22Rv1 (cell line): ENCODE data around the gene WNT4.

ENCODE experiments used
- H3K27ac ChIP-seq: fragments of 450-650 bp; 2 replicates; pipeline ENCODE4 v1.5.1; 2017
- ZFX ChIP-seq: fragments of 450-650 bp; IDR thresholded peaks from 2 replicates; pipeline ENCODE4 v1.6.1; 2017; ENCODE audit warnings: antibody characterized with exemption, borderline replicate concordance
- TF ChIP-seq, protein P1 (sequence below): fragments of 450-650 bp; IDR thresholded peaks from 2 replicates; pipeline ENCODE4 v1.5.1; 2017; ENCODE audit warnings: mild to moderate bottlenecking

The WNT4 gene

DNA sequence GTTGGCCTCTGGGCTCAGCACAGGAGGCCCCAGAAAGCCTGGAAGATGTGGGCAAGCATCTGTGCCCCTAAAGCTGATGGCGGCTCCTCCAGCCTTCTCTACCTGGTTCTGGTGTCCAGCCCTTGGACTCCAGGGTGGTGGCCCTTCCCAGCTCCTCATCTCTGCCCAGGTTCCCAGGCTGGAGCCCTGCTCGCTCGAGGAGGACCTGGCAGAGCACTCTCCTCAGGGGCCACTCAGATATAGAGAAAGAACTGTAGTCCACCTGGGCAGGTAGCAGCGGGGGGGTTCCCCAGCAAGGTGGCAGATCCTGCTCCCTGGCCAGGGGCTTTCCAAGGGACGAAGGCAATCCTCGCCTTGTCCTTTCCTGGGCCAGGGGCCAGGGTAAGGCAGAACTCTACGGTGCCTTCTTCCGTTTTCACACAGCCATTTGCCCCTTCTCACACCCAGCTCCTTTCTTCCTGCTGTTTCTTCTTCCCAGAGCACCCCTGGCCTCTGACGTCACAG, 18.9 kb downstream of the WNT4 start:
- H3K27ac ChIP-seq = no peak overlapping the region
- no peak for TF ChIP-seq ZFX
- TF ChIP-seq, protein P1, sequence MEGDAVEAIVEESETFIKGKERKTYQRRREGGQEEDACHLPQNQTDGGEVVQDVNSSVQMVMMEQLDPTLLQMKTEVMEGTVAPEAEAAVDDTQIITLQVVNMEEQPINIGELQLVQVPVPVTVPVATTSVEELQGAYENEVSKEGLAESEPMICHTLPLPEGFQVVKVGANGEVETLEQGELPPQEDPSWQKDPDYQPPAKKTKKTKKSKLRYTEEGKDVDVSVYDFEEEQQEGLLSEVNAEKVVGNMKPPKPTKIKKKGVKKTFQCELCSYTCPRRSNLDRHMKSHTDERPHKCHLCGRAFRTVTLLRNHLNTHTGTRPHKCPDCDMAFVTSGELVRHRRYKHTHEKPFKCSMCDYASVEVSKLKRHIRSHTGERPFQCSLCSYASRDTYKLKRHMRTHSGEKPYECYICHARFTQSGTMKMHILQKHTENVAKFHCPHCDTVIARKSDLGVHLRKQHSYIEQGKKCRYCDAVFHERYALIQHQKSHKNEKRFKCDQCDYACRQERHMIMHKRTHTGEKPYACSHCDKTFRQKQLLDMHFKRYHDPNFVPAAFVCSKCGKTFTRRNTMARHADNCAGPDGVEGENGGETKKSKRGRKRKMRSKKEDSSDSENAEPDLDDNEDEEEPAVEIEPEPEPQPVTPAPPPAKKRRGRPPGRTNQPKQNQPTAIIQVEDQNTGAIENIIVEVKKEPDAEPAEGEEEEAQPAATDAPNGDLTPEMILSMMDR = no peak

DNA sequence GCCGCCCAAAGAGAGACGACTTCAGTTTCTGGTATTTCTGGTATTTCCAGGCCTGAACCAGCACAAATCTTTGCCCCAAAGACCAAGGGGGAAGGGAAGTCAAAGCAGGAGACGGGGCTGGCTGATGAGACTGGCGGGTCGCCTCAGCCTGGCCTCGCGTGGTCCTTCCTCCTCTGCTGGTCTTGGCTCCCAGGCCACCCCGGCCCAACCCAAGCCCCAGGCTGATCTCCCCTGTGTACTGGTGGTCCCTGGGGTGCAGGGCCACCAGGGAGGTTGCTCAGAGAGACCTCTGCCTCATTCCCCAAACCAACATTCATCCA, 19.9 kb downstream of the WNT4 start:
- H3K27ac ChIP-seq = no peak overlapping the region
- TF ChIP-seq, protein P1 = no peak
- TF ChIP-seq ZFX = no peak

DNA sequence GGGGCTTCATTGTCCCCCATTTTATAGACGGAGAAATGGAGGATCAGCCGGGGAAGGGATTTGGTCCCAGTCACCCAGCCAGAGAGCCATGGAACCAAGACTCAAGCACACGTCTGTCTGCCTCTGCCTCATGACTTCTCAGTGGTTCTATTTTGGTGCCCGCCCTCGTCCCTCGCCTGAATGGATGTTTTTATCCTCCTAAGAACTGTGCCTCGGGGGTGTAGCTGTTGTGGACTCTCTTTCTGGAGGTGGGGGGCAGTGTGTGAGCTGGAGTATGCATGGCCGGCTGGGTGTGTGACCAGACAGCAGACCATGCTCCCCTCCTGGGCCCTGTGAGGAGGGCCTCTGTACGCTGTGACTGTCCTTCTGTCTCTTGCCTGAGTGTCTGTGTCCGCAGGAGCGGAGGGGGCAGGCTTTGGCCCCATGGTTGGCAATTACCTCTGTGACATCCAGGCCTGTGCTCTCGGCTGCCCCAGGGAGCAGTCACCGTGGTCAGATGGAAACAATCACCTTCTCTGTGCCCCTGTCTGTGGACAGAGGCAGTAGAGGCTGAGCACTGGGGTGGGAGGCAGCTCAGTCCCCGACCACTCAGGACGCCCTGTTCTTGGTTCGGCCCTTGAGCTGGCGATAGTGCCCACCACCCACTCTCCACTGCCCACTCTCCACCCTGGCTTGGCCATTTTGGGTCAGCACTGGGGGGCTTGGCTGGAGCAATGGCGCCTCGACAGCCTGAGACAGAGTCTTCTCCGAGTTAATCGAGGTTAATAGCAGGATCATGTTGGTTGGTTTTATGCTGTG, 20.4 kb downstream of the WNT4 start:
- H3K27ac ChIP-seq = no peak overlapping the region
- TF ChIP-seq, protein P1 = no peak
- TF ChIP-seq ZFX = no peak

DNA sequence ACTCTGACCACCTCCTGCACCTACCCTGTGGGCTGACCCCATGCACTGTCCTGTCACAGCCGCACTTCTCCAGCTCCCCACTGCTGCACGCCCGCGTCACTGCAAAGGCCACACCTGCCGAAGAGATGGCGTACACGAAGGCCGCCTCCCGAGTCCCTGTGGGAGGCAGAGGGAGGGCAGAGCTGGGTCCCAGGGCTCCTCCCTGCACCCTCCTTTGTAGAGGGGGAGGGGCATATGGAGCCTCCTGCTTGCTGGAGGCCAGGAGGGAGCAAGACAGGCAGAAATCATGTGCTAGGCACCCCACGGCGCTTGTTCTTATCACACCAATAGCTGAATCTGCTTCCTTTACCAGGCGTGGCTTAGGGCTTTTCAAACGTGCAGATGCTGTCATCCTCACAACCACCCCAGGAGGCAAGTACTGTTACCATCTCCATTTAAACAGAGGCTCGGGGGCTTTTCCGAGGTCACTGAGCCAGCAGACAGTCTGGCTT, 21.4 kb downstream of the WNT4 start:
- H3K27ac ChIP-seq = no peak overlapping the region
- no peak for TF ChIP-seq ZFX
- TF ChIP-seq, protein P1 = no peak

DNA sequence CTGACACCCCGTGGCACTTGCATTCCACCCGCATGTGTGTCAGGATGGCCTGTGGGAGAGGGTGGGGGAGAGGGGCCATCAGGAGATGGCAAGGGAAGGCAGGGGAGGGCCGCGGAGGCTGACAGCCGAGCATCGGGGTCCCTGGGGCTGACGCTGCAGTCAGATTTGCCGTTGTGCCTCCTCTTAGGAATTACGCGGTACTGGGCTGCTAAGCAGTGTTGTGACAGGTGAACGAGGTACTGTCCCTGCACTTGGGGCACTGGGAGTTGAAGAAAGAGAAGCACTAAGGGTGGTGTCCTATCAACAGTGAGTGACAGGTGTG, 22.5 kb downstream of the WNT4 start:
- TF ChIP-seq, protein P1 = no peak
- TF ChIP-seq ZFX = no peak

DNA sequence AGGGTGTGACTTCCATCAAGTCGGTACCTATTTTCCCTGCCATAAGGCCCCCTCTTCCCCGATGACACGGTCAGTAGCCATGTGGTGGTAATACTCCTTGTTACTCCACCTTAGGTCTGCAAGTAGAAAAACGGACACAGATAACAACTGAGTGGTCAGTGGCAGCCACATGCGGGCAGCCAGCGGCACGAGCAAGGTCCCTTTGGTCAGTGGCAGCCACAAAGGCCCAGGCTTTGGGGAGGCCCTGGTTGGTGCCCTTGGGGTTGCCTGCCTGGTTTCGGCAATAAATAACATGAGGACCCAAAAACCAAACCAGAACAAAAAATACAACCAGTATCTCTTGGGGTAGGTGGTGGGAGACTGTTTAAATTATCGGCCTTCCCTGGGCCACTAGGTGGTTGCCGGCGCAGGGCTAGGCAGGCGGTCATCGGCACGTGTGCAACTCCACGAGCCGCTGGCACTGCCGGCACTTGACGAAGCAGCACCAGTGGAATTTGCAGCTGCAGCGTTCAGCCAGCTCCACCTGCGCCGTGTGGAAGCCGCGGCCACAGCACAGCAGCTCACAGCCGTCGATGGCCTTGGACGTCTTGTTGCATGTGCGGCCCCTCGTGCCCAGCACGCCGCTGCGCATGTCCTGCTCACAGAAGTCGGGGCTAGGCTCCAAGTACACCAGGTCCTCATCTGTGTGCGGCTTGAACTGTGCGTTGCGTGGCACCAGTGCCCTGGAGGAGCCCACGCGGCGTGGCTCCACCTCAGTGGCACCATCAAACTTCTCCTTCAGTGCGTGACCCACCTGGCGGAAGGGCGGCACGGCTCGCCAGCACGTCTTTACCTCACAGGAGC, 23.1 kb downstream of the WNT4 start:
- H3K27ac ChIP-seq = no peak overlapping the region
- TF ChIP-seq, protein P1 = no peak
- no peak for TF ChIP-seq ZFX

More for the DNA sequence above, 22.5 kb downstream of the WNT4 start:
- no peak overlapping the region for H3K27ac ChIP-seq
